HL-60 (cell line): ENCODE measurements around the gene SEMA6C.
A peak's percentile ranks its signal among the peaks of the same experiment; 100 is the strongest.
"Not testable (repeated sequence)": the region's sequence is repeated elsewhere in the genome, so short reads cannot be mapped to it uniquely, and the experiment has no call there.

ENCODE experiments used
- DNase-seq, 2 experiments: peaks; one replicate each; pipeline ENCODE4 v3.0.0-alpha.2; 2010 to 2020; ENCODE audit warnings: low read depth in 1 of 2, low spot score in 1 of 2
- H3K27ac ChIP-seq: fragments of 250-450 bp; sonication (Bioruptor Pico); replicated peaks from 2 replicates; pipeline ENCODE4 v1.5.1; 2020; ENCODE audit warnings: mild to moderate bottlenecking, moderate library complexity
- H3K27me3 ChIP-seq: fragments of 250-450 bp; sonication (Bioruptor Pico); 2 replicates; pipeline ENCODE4 v1.5.1; 2021; ENCODE audit warnings: mild to moderate bottlenecking, moderate library complexity; ENCODE audit not compliant: insufficient read depth, poor library complexity, severe bottlenecking
- H3K4me3 ChIP-seq: replicated peaks from 2 replicates; pipeline ENCODE4 v1.5.1; 2011; ENCODE audit warnings: mild to moderate bottlenecking, control low read depth, low read length; ENCODE audit not compliant: insufficient read depth
- CTCF ChIP-seq: IDR thresholded peaks from one replicate; pipeline ENCODE4 v1.5.1; 2011; ENCODE audit warnings: low read length, control low read depth, inconsistent platforms; ENCODE audit not compliant: insufficient read depth
- GABPA ChIP-seq: IDR thresholded peaks from 2 replicates; pipeline ENCODE4 v1.6.1; 2012; ENCODE audit warnings: low read depth
- POLR2AphosphoS5 ChIP-seq: IDR thresholded peaks from 2 replicates; pipeline ENCODE4 v1.6.1; 2012; ENCODE audit warnings: low read depth
- REST ChIP-seq: IDR thresholded peaks from 2 replicates; pipeline ENCODE4 v1.6.1; 2012; ENCODE audit warnings: low read depth; ENCODE audit not compliant: insufficient replicate concordance
- SPI1 ChIP-seq: IDR thresholded peaks from 2 replicates; pipeline ENCODE4 v1.6.1; 2012; ENCODE audit warnings: low read depth, mild to moderate bottlenecking, borderline replicate concordance

The SEMA6C gene

GRCh38 chr1:151192047-151192446 is 45.6 kb upstream of the SEMA6C start:
- Histone ChIP-seq H3K27me3 (no peaks in the 10 kb centered on the region), H3K4me3 (no peak overlapping the region), H3K27ac (no peak overlapping the region)
- no peak for DNase-seq
- TF ChIP-seq GABPA (no peak), SPI1 (no peak)

GRCh38 chr1:151189637-151190445 is 43.4 kb upstream of the SEMA6C start, which contains the start of gene VPS72:
VPS72 (minus strand) TSS chr1:151190197; CDS start chr1:151190121, 76 bp downstream.
- DNase-seq: peak; percentile 77 to 92
- H3K27ac ChIP-seq: peak within 1 kb of the TSS; percentile 94
- no peaks in the 10 kb centered on the region for H3K27me3 ChIP-seq
- H3K4me3 ChIP-seq: peak within 1 kb of the TSS; percentile 79
- TF ChIP-seq CTCF (no peak), REST (peak; percentile 48), GABPA (peak; percentile 72), POLR2AphosphoS5 (peak; percentile 94), SPI1 (peak; percentile 63; the same call in 1 of the 2 replicates)

DNA sequence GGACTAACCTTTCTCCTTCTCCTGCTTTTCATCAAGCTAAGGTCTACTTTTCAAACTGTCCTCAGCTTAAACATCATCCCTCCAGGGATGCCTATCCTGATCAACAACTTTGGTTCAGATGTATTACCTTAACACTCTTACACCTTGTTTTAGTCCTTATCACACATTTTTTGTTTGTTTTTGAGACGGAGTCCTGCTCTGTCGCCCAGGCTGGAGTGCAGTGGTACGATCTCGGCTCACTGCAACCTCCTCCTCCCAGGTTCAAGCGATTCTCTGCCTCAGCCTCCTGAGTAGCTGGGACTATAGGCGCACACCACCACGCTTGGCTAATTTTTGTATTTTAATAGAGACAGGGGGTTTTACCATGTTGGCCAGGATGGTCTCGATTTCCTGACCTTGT is 42.2 kb upstream of the SEMA6C start:
- H3K27ac ChIP-seq, DNase-seq: not testable (repeated sequence)
- peak overlapping the region; percentile 79 for H3K4me3 ChIP-seq

GRCh38 chr1:151187205-151187604 is 40.8 kb upstream of the SEMA6C start:
- H3K27me3 ChIP-seq: no peaks in the 10 kb centered on the region
- no peak overlapping the region for H3K27ac ChIP-seq
- TF ChIP-seq GABPA: no peak
- no peak for TF ChIP-seq POLR2AphosphoS5
- no peak for TF ChIP-seq SPI1
- TF ChIP-seq CTCF: no peak
- no peak for TF ChIP-seq REST
- no peak for DNase-seq
- no peak overlapping the region for H3K4me3 ChIP-seq

More for the DNA sequence above, 42.2 kb upstream of the SEMA6C start:
- not testable (repeated sequence) for H3K27me3 ChIP-seq

- Histone ChIP-seq H3K4me3 (no peak overlapping the region), H3K27me3 (no peaks in the 10 kb centered on the region), H3K27ac (no peak overlapping the region)
- no peak for TF ChIP-seq CTCF
- no peak for TF ChIP-seq SPI1
- TF ChIP-seq GABPA: no peak
- no peak for TF ChIP-seq POLR2AphosphoS5
- TF ChIP-seq REST: no peak
- no peak for DNase-seq
Observed at GRCh38 chr1:151184211-151184610, 37.8 kb upstream of the SEMA6C start.
